H1 (cell line): Measurements from ENCODE around the gene BRD7. TPM values are rescaled to one million over a fixed set of nuclear protein-coding genes. Genes with fewer than 3 reads are reported as not detected.

ENCODE experiments used
- CHD1 ChIP-seq: IDR thresholded peaks from 2 replicates; pipeline ENCODE4 v1.6.1; 2012; ENCODE audit warnings: low read depth, low read length, improper control_type of control experiment
- CHD7 ChIP-seq: fragments of 300-600 bp; sonication (generic); IDR thresholded peaks from 2 replicates; pipeline ENCODE4 v1.7.1; 2012; ENCODE audit warnings: low read length, moderate library complexity, mild to moderate bottlenecking, inconsistent platforms; ENCODE audit not compliant: insufficient replicate concordance
- EZH2 ChIP-seq: fragments of 200-600 bp; sonication (generic); IDR thresholded peaks from 2 replicates; pipeline ENCODE4 v1.7.1; 2012; ENCODE audit warnings: low read depth, mild to moderate bottlenecking, moderate library complexity, low read length, inconsistent platforms; ENCODE audit not compliant: severe bottlenecking
- JUND ChIP-seq: IDR thresholded peaks from 2 replicates; pipeline ENCODE4 v1.6.1; 2011; ENCODE audit warnings: mild to moderate bottlenecking, improper control_type of control experiment, low read length
- NANOG ChIP-seq: IDR thresholded peaks from 2 replicates; pipeline ENCODE4 v1.6.1; 2011; ENCODE audit warnings: low read length, low read depth, mild to moderate bottlenecking, inconsistent platforms; ENCODE audit not compliant: insufficient read depth, poor library complexity, severe bottlenecking
- PHF8 ChIP-seq: fragments of 200-600 bp; sonication (generic); conservative IDR thresholded peaks from 2 replicates; pipeline ENCODE4 v1.7.1; 2012; ENCODE audit warnings: low read depth, mild to moderate bottlenecking, inconsistent platforms, low read length, moderate library complexity
- POLR2A ChIP-seq, 2 experiments: IDR thresholded peaks; 1 replicate in 1 of 2; 2 replicates in 1 of 2; pipeline ENCODE4 v1.6.1; 2011; ENCODE audit warnings: low read depth in 2 of 2, low read length in 2 of 2, mild to moderate bottlenecking in 2 of 2; ENCODE audit errors: control extremely low read depth in 1 of 2
- RFX5 ChIP-seq: IDR thresholded peaks from 2 replicates; pipeline ENCODE4 v1.6.1; 2011; ENCODE audit warnings: low read depth, low read length, improper control_type of control experiment, borderline replicate concordance
- SRF ChIP-seq: IDR thresholded peaks from 2 replicates; pipeline ENCODE4 v1.6.1; 2011; ENCODE audit warnings: mild to moderate bottlenecking, low read depth, low read length, moderate library complexity
- SUZ12 ChIP-seq: fragments of 200-600 bp; sonication (generic); IDR thresholded peaks from 2 replicates; pipeline ENCODE4 v1.6.1; 2012; ENCODE audit warnings: mild to moderate bottlenecking, inconsistent platforms, low read length, moderate library complexity, mixed read lengths
- TEAD4 ChIP-seq: IDR thresholded peaks from 2 replicates; pipeline ENCODE4 v1.6.1; 2012; ENCODE audit warnings: low read depth, low read length, inconsistent platforms, mixed read lengths
- YY1 ChIP-seq: IDR thresholded peaks from 2 replicates; pipeline ENCODE4 v1.6.1; 2011; ENCODE audit warnings: low read depth, mild to moderate bottlenecking, low read length
- ZNF274 ChIP-seq: IDR thresholded peaks from 2 replicates; pipeline ENCODE4 v1.7.0; 2012; ENCODE audit warnings: low read length, borderline replicate concordance; ENCODE audit errors: extremely low read depth
- polyA plus RNA-seq, 7 experiments: library from polyadenylated mRNA; depleted of rRNA in 3 of 7; stranded (reverse) in 5 of 7; unstranded in 2 of 7; fragments of >200 nt in 5 of 7; fragments of 200-250 nt in 2 of 7; gene quantifications; 1 replicate in 5 of 7; 2 replicates in 1 of 7; 4 replicates in 1 of 7; pipeline versions ENCODE4 v1.2.1 to v1.2.3, GENCODE V29; 2011 to 2013; ENCODE audit warnings: missing spikeins in 2 of 7, mixed read lengths in 2 of 7
- total RNA-seq: library from RNA; stranded (reverse); fragmentation: NEBNext Ultra II Directional; extraction: Animal tissue kit (Norgen Biotek cat#: 25700); gene quantifications from 2 replicates; pipeline ENCODE4 v1.2.1, GENCODE V29; 2021

Gene BRD7
- total and polyA plus RNA-seq, 2 of the 8 experiments (the other 6 are each of a cell fraction or from before 2014, with no cell fraction given), result 42.5 to 120 TPM

- TF ChIP-seq CHD7 (no peak), JUND (no peak), TEAD4 (no peak), NANOG (no peak), CHD1 (no peak), YY1 (no peak), SRF (no peak), PHF8 (no peak), ZNF274 (no peak), POLR2A (IDR thresholded peaks at IDR 0.05; ENCODE audit: control extremely low read depth in 1 of 2, low read depth in 2 of 2, low read length in 2 of 2) (no peak), SUZ12 (no peak), EZH2 (no peak), RFX5 (no peak)
These were observed 17.7 kb downstream of the BRD7 start (continued) for GRCh38 chr16:50351116-50351515.
